Ramos (cell line): ENCODE measurements around the gene CKAP5.
"Not testable (repeated sequence)": the region's sequence is repeated elsewhere in the genome, so short reads cannot be mapped to it uniquely, and the experiment has no call there.

Experiments
- in situ Hi-C: fragments of 300-500 bp; cut with MboI; formaldehyde crosslinking; loops from one replicate; pipeline ENCODE4 v1.14.3; 2022; ENCODE audit warnings: low sequenced_read_pairs; ENCODE audit not compliant: unreplicated experiment

Gene CKAP5

GRCh38 chr11:46711303-46711702, 134.8 kb downstream of the CKAP5 start:
- in situ Hi-C loops: no loop called here

DNA sequence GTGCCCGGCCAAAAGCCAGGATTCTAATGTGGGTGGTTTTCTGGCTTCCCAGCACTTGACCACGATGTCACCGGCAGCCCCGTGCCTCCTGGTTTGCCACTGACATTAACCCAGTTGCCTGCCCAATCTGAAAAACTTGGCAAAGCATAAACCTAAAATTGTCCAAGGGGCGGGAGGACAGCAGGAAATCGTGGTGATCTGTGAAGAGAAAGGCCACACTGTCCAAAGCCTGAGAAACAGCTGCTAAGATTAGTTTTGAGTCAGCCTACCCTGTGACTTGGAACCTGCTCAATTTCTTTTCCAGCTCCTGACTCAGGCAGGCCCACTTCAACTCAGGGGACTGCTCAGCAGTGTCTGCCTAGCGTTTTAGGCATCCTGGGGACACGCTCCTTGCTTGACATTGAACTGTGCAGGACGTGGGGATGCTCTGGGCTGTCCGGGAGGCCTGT, 135.2 kb downstream of the CKAP5 start:
- in situ Hi-C loops: no loop called here

DNA sequence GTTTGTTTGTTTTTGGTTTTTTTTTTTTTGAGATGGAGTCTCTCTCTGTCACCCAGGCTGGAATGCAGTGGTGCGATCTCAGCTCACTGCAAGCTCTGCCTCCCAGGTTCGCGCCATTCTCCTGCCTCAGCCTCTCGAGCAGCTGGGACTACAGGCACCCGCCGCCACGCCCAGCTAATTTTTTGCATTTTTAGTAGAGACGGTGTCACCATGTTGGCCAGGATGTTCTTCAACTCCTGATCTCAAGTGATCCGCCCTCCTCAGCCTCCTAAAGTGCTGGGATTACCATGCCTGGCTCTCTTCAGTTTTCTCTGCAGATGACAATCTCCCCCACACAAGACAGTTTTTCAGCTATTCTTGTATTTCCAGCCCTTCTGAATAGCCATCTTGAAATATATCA, 136.7 kb downstream of the CKAP5 start:
- in situ Hi-C loops: not testable (repeated sequence)

- in situ Hi-C loops: no loop called here
These were observed 139.2 kb downstream of the CKAP5 start for GRCh38 chr11:46706886-46707285.

GRCh38 chr11:46705070-46705688, 140.9 kb downstream of the CKAP5 start:
- in situ Hi-C loops: no loop called here

GRCh38 chr11:46701078-46701654, 144.9 kb downstream of the CKAP5 start:
- in situ Hi-C loops: no loop called here

DNA sequence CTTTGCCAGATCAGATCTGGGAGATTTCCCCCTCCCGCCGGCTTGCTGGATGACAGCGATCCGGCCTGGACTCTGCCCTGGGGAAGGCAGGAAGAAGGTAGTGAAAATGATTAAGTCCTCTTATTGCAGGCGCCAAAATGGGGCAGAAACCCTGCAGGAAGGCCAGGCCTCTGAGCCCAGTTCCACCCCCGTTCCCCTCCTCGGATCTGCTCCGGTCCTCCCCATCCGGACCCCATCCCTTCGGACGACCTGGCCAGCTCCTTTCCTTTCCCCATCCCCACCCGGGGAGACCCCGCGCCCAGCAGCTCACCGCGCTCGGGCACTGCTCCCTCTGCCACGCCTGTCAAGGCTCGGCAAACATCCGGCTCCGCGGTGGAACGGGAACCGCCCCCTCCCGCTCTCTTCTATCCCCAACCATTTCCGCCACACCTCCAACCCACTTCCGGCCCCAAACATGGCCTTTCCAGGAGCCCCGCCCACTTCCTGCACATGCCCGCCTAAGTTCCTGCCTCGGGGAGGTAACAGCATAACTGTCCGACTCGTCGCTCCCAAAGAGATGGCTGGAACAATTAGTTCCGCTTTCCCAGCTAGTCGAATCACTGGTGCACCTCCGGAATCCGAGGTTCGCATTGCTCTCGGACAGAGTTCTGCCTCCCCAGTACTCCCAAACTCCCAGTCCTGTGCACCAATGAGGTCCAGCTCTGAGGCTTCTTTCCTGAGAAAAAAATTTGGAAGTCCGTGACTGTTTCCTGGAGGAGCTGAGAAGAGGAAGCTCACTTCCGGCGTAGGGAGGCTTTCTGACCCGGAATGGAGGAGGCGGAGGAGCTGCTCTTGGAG, 145.6 kb downstream of the CKAP5 start, which contains the start of the genes ARHGAP1 and ZNF408:
TSS of gene ARHGAP1 (minus strand) at position 379 of the 837 bp plus-strand sequence. CDS start 4,512 bp downstream, outside the sequence.
TSS of gene ZNF408 (plus strand) at position 791 of the 837 bp plus-strand sequence. CDS start at position 808, 17 bp downstream.
- in situ Hi-C loops: no loop called here

GRCh38 chr11:46698597-46698996, 147.5 kb downstream of the CKAP5 start:
- in situ Hi-C loops: no loop called here

- in situ Hi-C loops: no loop called here
These were observed 148.4 kb downstream of the CKAP5 start for GRCh38 chr11:46697723-46698122.

GRCh38 chr11:46697303-46697702, 148.8 kb downstream of the CKAP5 start:
- in situ Hi-C loops: no loop called here

DNA sequence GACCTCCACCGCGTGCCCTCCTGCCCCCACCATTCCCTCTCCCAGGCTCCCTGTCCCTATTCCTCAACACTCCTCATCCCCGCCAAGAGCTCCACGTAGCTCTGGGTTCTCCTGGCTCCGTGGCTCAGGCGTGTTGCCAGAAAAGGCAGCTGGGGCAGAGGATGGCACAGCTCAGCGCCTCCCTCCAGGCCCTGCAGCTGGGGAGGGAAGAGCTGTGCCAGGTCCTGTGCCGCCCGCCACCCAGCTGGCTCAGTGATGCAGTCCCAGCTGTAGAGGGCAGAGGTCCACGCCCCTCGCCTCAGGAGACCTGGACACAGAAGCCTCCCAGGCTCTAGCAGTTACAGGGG, 149.9 kb downstream of the CKAP5 start:
- in situ Hi-C loops: no loop called here

DNA sequence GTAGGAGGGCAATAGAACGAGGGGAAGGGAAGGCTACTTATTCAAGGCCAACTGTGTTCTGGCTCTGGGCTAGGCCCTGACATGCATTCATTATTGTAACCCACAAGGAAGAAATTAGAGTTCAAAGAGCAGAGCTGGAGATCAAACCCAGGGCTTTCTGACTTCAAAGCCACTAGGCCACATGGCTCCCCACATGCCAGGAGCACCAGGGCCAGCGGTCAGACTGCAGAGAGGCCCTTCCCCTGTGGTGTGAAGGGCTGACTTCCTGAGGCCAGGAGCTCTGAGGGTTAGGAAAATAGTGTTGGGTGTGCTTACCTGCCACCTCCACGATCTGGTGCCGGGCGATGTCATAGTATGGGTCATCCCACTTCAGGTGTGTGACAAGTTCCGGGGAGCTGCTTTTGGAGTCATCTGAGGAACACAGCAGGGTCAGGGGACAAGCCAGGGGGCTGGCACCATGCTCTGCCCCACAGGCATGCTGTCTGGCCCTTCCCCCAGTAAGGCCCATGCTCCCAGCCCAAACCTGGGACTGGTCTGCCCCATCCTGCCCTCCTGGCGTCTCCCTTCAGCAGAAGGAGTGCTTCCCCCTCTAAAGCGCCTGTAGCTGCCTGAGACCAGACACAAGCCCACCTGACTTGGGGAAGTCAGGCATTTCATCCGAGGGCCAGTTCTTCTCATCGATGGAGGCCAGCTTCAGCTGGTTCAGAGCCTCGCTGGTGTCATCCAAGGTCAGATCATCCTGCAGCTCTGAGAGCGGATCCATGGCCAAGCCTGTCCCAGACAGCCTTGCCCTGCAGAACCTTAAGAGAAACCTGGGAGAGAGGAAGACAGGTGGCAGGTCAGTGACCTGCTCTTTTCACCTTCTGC, 150.5 kb downstream of the CKAP5 start:
- in situ Hi-C loops: no loop called here

DNA sequence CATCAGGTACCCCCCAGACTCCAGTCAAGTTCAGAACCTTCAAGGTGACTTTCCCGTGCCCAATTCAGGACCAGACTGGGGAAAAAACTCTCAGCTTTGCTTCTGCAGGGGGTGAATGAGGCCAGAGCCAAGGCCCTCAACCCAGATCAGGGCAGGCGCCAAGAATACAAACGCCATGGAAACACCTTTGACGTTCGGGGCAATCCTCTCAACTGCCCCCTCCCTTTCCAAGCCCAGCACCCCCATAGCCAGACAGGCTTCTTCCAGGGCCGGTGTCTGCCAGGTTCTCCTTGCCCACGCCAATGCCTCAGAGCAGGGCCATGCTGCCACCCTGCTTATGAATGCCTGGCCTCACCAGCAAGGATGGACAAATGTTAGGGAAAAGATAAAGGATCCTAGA, 151.5 kb downstream of the CKAP5 start:
- in situ Hi-C loops: no loop called here

DNA sequence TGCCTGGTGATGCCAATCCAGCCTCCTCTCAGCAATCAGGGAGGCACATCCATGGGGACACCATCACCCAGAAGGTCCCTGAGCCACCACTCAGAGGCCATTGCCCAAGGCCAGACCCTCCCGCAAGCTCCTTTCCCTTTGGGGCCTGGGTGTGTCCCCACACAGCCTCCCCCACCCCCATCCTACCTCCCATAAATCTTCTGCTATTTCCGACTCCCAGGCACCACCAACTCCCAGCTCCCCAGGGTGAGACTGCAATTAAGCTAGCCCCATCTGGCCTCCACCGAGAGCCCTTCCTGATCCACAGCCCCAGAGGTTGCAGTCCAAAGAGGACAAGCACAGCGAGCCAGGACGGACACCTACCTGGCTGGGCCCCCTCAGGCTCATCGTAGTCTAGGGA, 152.0 kb downstream of the CKAP5 start:
- in situ Hi-C loops: no loop called here

GRCh38 chr11:46693597-46694012, 152.5 kb downstream of the CKAP5 start:
- in situ Hi-C loops: no loop called here
